Measurements from ENCODE around the gene TMTC2. TPM values are rescaled to one million over a fixed set of nuclear protein-coding genes. Genes with fewer than 3 reads are reported as not detected.

The TMTC2 gene
- total RNA-seq, 4 donors from 2014 or later, result 6.5 to 11.3 (median 8.9) TPM

DNA sequence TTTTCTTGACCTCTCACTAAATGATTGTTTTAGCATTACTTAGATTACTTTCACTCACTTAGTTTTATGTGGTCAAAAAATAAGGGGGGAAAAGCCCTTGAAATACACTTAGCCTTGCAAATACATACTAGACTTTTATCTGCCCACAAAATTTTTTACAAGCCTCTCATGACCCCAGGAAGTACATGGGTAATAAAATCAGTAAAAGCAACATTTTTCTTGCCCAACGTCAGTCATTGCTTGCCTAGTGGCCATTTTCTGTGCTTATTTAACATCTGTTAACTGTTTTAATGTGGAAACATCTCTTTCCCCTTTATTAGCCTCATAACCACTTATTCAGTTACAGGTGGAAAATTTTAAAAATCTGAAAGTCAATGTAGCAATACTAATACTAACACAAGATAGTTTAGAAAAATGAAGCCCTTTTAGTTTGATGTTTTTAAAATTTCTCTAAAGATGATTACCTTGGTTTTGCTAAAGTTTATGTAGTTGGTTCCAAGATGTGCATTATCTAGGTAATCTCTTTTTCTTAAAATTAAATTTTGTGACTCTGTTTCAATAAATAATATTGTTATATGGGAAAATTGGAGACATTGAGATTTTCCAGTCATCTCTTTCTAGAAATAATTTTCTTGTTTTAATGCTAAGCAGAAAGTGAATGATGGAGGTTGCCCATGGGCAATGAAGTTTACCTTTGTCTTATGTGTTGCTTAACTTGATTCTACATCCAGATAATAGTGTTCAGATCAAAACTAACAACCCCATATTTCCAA lies 175.5 kb downstream of the TMTC2 start:
- TF ChIP-seq, protein P1, sequence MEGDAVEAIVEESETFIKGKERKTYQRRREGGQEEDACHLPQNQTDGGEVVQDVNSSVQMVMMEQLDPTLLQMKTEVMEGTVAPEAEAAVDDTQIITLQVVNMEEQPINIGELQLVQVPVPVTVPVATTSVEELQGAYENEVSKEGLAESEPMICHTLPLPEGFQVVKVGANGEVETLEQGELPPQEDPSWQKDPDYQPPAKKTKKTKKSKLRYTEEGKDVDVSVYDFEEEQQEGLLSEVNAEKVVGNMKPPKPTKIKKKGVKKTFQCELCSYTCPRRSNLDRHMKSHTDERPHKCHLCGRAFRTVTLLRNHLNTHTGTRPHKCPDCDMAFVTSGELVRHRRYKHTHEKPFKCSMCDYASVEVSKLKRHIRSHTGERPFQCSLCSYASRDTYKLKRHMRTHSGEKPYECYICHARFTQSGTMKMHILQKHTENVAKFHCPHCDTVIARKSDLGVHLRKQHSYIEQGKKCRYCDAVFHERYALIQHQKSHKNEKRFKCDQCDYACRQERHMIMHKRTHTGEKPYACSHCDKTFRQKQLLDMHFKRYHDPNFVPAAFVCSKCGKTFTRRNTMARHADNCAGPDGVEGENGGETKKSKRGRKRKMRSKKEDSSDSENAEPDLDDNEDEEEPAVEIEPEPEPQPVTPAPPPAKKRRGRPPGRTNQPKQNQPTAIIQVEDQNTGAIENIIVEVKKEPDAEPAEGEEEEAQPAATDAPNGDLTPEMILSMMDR (IDR thresholded peaks at IDR 0.05; ENCODE audit: low read depth), result no peak

- TF ChIP-seq, protein P1 (IDR thresholded peaks at IDR 0.05; ENCODE audit: low read depth), result no peak
These were observed 176.4 kb downstream of the TMTC2 start for GRCh38 chr12:82862876-82863649.

DNA sequence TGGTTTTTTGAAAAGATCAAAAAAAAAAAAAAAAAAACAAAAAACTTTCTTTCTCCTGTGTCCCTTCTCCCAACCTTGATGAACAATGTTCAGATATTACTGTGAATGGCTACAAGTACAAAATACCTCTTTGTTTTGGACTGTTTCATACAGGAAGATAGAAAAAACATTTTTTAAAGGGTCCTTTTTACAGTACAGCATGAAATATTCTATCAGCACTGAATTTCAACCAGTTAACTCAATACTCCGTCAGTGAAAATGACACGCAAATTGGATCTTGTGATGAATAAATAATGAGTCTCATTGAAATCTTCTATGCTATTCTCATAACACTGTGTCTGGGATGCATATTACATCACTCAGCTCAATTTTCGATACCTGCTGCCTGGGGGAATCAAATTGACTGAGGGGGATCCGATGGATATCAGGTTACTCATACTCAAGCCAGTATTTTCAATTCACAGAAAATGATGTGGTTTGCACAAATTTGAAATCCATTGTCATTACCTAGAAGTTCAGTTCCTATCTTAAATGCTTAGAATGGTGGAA lies 179.6 kb downstream of the TMTC2 start:
- TF ChIP-seq, protein P1 (IDR thresholded peaks at IDR 0.05; ENCODE audit: low read depth), result no peak

DNA sequence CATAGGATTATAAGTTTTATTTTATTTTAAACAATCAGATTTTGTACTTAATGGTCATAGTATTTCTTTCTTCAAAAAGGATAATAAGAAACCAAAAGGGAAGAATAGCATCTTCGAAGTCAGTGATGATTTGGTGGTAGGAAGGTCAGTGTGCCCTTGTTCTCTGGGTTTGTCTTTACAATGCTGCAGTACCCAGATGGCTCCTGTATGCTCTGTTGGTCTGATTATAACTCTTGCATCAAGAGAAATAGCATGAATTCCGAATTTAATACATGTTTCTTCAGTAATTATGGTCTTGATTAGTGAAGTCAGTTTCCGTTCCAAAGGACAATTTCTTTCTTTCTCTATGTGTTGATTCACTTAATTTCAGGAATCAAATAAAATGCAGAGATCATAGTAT lies 180.2 kb downstream of the TMTC2 start:
- TF ChIP-seq, protein P1 (IDR thresholded peaks at IDR 0.05; ENCODE audit: low read depth), result no peak

- TF ChIP-seq, protein P1 (IDR thresholded peaks at IDR 0.05; ENCODE audit: low read depth), result no peak
These were observed 181.2 kb downstream of the TMTC2 start for GRCh38 chr12:82867762-82868500.

GRCh38 chr12:82870771-82871377 lies 184.2 kb downstream of the TMTC2 start:
- TF ChIP-seq, protein P1 (IDR thresholded peaks at IDR 0.05; ENCODE audit: low read depth), result no peak

Measured in subcutaneous adipose tissue (tissue), 4 donors.